ENCODE results near the gene KRT79.

The KRT79 gene

GRCh38 chr12:52791271-52792184 lies 42.6 kb downstream of the KRT79 start:
- DNase-seq (ENCODE audit: low read depth in 2 of 2, low spot score in 1 of 2): no peak

DNA sequence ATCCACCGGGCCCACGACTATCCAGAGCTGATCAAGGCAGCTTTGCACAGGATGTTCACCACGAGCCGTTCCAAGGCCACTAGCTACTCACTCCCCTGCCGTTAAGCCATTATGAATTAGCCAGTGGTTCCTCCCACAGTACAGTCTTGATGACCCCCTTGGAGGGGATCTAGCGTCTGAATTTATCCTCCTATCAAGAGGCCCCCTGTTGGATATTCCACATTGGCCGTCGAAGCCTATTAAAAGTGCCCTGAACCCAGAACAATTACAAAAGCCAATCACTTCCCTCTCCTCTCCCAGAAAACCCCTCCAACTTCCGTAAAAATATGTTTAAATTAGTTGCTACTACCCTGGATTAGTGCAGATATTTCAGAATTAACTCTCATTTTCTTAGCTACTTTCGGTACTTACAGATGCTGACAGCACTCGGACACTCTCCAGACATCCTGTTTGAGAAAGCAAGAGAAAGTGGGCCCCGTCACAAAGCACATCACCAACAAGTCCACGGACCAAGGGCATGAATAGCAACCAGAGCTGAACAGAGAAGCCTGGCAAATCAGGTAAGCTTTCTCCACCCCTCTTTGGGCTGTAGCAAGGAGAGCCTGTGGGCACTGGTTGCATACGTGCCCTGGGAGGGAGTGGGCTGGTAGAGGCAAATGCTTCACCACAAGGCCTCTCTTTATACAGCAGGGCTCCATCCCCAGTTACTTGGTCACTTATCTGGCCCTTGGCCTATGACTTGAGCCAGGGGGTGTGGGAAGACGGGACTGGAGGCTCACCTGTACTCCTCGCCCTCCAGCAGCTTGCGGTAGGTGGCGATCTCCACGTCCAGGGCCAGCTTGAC lies 43.5 kb downstream of the KRT79 start:
- DNase-seq (ENCODE audit: low read depth in 2 of 2, low spot score in 1 of 2): no peak

DNA sequence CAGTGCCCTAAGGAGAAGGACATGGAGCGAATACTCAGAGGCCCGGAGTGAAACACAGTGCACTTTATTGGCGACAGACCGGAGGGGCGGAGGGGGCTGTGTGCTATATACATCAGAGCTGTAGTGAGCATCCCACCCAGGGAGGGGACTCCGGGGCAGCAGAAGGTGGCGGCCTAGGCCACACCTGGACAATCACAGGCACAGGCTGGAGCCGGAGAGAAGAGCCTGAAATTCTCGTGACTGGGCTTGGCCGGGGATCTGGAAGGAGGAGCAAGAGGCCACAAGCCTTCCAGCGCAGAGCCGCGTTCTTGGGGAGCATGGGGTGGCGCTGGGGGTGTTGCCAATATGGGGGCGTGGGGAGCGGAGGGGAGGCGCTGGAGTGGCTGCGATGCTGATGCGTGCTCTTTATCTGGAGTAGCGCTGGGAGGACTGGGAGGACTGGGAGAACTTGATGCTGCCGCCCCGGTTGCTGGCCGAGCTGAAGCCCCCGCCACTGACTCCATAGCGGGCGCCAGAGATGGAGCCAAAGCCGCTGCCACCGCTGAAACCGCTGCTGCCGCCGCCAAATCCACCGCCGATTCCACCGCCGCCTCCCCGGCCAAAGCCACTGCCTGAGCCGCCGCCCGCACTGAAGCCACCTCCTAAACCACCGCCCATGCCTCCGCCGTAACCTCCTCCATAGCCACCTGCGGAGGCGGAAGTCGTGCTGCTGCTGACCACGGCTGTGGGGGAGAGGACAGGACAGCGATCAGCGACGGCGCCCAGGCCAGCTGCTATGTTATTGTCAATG lies 44.3 kb downstream of the KRT79 start:
- DNase-seq (ENCODE audit: low read depth in 2 of 2, low spot score in 1 of 2): no peak

DNA sequence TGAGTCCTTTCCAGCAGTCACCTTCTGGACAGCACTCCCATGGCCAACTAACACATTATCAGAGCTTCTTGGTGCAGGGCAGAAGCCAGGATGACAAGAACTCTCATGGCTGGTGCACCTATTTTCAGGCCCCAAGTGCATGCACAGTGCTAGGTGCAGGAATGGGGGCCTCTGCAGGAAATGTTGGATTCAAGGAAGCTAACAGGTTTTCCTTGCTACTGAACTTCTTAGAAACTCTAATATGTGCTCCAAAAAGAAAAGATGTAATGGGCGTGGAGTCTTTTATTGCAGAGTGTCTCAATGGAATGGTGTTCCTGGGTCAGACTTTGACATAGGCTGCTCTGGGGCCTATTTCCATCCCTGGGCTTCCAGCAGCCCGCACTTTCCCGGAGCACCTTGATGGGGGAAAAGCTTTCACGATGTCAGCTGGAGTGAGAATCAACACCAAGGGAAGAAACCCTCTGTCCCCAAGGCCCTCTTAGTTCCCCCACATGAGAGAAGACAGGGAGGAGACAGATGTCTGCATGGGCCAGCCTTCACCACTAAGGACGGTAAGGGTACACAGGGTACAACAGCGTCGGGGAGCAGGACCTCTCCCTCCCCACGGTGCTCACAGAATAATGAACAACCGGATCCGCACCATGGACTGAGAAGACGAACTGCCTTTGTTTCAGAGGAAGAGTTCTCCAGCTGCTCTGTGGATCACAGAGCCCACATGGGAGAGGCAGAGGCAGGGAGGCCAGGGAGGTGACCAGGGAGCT lies 45.1 kb downstream of the KRT79 start:
- no peak for DNase-seq (ENCODE audit: low read depth in 2 of 2, low spot score in 1 of 2)

GRCh38 chr12:52788192-52788875 lies 45.8 kb downstream of the KRT79 start:
- DNase-seq (ENCODE audit: low read depth in 2 of 2, low spot score in 1 of 2): no peak

DNA sequence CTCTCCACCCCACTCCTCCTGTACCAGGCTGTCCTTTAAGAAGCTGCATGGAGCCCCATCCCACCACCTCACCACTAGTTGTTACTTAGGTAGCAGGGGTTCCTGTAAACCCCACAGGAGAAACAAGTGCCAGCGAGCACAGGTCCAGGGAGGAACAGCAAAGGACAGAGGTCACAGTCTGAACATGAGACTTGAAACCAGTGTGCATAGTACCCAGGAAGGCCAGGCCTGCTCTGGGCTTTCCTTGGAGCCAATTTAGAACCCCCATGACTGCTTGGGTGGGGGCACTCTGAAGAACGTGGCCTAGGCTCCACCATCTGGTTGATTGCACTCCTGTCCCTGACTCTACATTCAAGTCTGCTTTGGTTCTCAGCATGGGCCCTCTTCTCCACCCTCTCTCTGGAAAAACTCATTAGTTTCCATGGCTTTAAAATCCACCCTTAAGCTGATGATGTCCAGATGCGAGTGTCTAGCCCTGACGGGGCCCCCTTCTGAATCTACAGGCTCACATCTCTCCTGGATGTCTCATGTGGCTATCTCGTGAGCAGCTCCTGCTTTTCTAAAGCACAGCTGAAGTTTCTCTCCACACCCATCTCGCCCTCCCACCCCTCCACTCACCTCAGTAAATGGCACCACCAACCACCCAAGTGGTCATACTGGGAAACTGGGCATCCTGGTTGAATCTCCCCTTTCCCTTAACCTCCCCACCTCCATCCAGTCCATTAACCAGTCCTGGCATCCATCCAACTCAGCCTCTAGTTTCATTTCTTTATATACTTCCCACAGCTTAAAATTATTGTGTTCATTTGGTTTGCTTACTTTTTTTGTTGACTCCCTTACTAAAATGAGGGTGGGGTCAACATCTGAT lies 46.6 kb downstream of the KRT79 start:
- DNase-seq (ENCODE audit: low read depth in 2 of 2, low spot score in 1 of 2): no peak

DNA sequence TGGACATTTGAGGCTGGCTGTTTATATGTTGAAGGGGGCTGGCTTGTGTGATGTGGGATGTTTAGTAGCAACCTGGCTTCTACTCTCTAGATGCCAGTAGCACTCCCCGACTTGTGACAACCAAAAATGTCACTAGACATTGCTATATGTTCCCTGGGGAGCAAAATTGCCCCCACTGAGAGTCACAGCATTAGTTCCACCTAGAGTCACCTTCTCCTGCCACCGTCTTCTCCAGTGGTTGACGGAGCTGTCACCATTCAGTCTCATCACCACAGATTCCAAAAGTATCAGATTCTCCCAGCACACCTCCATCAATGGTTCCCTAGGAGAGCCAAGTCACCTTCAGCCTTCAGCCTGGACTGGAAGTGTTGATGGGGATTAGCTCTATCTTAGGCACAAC lies 49.2 kb downstream of the KRT79 start:
- DNase-seq (ENCODE audit: low read depth in 2 of 2, low spot score in 1 of 2): no peak

DNA sequence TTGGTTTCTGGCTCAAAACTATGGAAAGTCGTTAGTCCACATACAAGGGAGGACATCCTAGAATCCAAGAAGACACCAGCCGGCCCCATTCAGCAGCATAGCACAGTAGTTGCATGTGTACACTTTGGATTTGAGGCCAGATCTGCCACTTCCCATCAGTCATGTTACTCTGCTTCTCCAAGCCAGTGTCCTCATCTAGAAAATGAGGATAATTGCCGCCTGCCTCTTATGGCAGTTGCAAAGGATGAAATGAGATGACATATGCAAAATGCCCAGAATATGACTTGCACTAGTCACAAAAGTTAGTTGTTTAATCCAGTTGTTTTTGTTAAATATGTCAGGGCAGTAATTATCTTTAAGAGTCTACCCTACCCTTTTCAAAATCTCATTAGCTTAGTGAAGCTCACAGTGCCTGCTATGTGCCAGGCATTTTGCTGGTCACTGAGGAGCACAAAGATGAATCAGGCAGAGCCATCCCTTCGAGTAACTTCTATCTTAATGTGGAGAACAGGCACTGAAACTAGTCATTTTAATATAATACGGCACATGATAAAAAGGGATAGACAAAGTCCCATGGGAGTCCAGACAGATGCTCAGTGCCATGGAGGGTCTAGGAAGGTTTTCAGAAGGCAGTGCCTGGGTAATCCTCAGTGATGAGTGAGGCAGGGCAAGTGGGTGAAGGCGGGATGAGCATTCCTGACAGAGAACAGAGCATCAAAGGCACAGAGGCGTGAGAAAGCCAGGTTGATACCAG lies 50.4 kb downstream of the KRT79 start:
- DNase-seq (ENCODE audit: low read depth in 2 of 2, low spot score in 1 of 2): no peak

- DNase-seq (ENCODE audit: low read depth in 2 of 2, low spot score in 1 of 2): no peak
These were observed 51.6 kb downstream of the KRT79 start for GRCh38 chr12:52782502-52782901.

GRCh38 chr12:52781399-52782082 lies 52.6 kb downstream of the KRT79 start:
- DNase-seq (ENCODE audit: low read depth in 2 of 2, low spot score in 1 of 2): no peak

DNA sequence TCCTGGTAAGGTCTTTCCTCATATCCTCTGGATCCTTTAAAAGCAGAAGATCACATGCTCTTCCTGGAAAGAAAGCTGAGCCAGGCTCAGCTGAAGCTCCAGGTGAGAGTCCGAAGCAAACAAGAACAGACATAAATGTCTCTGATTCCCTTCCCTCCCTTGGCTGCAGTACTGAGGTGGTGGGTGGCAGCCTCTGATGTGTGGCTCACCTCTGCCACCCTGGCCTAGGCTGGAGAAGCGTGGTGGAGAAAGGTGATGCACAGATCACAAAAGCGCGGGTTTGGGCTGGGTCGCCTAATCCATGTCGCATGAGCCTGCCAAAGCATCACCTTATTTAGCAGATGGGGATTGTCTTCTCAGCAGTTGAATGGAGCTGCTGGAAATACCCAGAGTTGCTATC lies 54.2 kb downstream of the KRT79 start:
- no peak for DNase-seq (ENCODE audit: low read depth in 2 of 2, low spot score in 1 of 2)

- no peak for DNase-seq (ENCODE audit: low read depth in 2 of 2, low spot score in 1 of 2)
These were observed 55.3 kb downstream of the KRT79 start for GRCh38 chr12:52778833-52779232.

- no peak for DNase-seq (ENCODE audit: low read depth in 2 of 2, low spot score in 1 of 2)
These were observed 56.5 kb downstream of the KRT79 start for GRCh38 chr12:52777566-52777965.

DNA sequence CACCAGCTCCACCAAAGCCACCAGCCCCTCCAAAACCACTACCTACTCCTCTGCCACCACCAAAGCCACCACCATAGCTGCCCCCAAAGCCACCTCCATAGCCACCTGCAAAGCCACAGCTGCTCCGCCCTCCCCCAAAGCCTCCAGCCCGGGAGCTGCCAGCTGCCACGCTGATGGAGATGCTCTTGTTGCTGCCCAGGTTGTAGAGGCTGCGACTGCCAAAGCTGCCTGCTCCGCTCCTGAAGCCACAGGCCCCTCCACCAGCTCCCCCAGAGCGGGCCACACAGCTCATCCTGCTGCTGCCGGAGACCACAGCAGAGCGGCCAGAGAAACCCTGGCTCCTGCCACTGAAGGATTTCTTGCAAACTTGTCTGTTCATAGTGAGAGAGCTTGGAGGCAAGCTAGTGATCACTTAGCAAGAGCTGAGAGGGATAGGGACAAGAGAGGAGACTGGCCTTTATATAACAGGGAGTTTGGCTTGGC lies 57.2 kb downstream of the KRT79 start, which contains the start of gene KRT76:
Gene KRT76 (minus strand): TSS at position 433 of the 483 bp plus-strand sequence. CDS start 54 bp downstream, at position 379.
- no peak for DNase-seq (ENCODE audit: low read depth in 2 of 2, low spot score in 1 of 2)

DNA sequence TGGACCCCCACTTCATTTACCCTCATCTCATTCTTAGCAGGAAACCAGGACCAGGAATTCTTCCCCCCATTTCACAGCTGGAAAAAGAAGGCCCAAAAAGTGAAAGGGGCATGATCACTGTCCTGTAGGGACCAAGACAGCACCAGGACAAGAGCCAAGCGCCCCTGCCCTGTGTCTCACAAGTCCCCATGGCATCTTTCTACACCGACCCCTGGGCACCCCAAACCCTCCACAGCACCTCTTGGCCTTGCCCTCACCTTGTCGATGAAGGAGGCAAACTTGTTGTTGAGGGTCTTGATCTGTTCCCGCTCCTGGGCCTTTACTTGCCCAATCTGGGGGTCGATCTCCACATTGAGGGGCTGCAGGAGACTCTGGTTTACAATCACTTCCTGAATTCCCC lies 57.7 kb downstream of the KRT79 start:
- no peak for DNase-seq (ENCODE audit: low read depth in 2 of 2, low spot score in 1 of 2)

DNA sequence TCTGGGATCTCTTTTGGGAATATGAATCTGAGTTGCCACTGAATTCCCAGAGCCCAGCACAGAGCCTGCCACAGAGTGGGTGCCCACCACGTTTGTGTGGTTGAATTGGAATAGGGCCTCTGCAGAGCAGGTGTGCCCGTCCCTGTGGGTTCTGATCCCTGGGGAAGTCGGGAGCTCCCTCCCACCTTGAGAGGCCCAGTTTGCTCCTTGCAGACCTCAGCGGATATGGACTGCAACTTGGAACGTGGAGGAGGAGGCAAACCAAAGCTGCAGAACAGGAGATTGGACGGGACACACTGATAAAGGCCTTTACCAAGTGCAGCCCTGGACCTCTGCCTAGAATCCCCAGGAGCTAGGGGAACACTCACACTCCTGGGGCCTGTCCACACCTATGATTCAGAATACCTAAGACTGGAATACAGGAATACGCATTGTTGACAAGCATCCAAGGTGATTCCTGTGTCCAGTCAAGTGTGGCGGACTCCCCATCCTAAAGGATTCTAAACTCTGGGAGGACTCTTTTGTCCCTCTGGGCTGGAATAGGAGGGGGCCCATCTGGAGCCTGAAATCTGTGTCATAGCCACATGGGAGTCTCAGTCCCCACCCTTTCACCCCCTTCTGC lies 59.4 kb downstream of the KRT79 start:
- DNase-seq (ENCODE audit: low read depth in 2 of 2, low spot score in 1 of 2): no peak

- no peak for DNase-seq (ENCODE audit: low read depth in 2 of 2, low spot score in 1 of 2)
These were observed 61.3 kb downstream of the KRT79 start for GRCh38 chr12:52772772-52773171.

All from stimulated activated CD8-positive, alpha-beta memory T cell treated with anti-CD3 and anti-CD28 coated beads, Interleukin-4, amount 100 ng/mL, for 1 hour (primary cell).